Measurements from ENCODE around the gene TAS2R31.
"Not testable (repeated sequence)": the region's sequence is repeated elsewhere in the genome, so short reads cannot be mapped to it uniquely, and the experiment has no call there.

The TAS2R31 gene, protein sequence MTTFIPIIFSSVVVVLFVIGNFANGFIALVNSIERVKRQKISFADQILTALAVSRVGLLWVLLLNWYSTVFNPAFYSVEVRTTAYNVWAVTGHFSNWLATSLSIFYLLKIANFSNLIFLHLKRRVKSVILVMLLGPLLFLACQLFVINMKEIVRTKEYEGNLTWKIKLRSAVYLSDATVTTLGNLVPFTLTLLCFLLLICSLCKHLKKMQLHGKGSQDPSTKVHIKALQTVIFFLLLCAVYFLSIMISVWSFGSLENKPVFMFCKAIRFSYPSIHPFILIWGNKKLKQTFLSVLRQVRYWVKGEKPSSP

DNA sequence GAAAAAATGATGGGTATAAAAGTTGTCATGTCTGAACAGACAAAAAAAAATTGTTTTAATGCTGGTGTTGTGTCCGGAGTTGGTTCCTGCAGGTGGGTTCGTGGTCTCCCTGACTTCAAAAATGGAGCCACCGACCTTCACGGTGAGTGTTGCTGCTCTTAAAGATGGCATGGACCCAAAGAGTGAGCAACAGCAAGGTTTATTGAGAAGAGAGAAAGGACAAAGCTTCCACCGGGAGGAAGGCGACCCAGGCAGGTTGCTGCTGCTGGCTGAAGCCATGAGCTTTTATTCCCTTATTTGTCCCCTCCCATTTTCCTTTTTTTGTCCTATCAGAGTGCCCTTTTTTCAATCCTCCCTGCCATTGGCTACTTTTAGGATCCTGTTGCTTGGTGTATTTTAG, at the start of gene TAS2R31:
Gene TAS2R31, minus strand, starts transcription at position 101 of the 400 bp plus-strand sequence. Its CDS starts 72 bp downstream, at position 29.
- no peak within 1 kb of the TSS for H3K4me3 ChIP-seq (ENCODE audit: low read depth, low read length)
- DNase-seq (ENCODE audit: low read depth) = no peak

- DNase-seq (ENCODE audit: low read depth) = no peak
- no peak overlapping the region for H3K4me3 ChIP-seq (ENCODE audit: low read depth, low read length)
These were observed 47.0 kb upstream of the TAS2R31 start for GRCh38 chr12:11078246-11078645.

DNA sequence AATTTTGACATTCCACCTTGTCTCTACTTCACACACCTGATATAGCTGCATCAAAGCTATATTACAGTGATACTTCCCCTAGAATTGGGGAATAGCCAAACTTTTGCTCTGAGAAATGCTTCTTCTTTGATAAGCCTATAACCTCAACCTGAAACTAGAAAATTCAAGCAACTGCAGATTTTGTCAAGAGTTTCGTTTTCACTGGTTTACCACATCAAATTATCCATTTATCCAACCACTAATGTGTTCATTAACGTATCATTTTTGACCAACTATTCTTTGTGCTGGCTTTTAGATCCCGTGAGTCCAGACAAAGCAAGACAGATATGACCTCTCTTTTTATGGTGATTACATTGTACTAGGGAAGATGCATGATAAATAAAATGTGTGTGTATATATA, 44.4 kb upstream of the TAS2R31 start:
- H3K4me3 ChIP-seq (ENCODE audit: low read depth, low read length) = no peak overlapping the region
- DNase-seq (ENCODE audit: low read depth) = no peak

GRCh38 chr12:11071414-11071813, 40.2 kb upstream of the TAS2R31 start:
- no peak overlapping the region for H3K4me3 ChIP-seq (ENCODE audit: low read depth, low read length)
- no peak for DNase-seq (ENCODE audit: low read depth)

DNA sequence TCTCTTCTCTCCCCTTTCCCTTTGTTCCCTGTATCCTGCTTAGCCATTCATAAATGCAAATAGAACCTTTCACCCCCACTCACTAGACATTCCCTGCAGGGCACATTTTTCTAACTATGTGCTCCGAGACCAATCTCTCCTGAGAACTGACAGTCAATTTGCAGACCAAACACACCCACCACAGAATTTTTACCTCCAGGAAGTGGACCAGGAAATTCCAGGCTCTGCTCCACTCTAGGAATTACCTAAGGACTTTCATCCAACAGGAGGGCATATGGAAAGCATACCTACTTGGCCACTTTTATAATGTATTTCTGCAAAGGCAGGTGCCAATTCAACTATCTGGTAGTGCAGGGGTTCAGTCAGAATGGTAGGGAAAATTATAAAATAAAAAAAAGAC, 39.8 kb upstream of the TAS2R31 start:
- DNase-seq (ENCODE audit: low read depth) = no peak
- H3K4me3 ChIP-seq (ENCODE audit: low read depth, low read length) = no peak overlapping the region

DNA sequence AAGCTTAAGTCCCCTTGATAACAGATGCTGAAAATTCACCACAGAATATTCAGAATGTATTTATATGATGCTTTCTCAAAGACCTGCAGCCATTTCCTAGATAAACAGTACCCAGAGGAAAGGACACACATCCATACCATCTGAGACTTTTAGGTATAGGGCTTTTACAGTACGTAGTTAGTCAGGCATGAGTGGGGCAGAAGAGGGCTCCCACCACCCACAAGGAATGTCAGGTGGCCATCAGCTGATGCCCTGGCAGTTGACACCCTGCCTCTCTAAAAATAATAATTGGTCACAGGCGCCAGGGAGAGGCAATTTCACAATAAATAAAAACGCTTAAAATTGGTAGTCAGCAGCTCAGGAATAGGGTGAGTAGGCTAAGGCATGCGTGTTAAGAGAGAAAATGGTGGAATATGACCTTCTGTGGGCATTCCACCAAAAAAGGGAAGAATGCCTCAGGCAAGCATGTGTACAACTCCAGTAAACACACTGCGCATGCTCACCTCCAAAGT, 38.7 kb upstream of the TAS2R31 start:
- no peak for DNase-seq (ENCODE audit: low read depth)
- no peak overlapping the region for H3K4me3 ChIP-seq (ENCODE audit: low read depth, low read length)

DNA sequence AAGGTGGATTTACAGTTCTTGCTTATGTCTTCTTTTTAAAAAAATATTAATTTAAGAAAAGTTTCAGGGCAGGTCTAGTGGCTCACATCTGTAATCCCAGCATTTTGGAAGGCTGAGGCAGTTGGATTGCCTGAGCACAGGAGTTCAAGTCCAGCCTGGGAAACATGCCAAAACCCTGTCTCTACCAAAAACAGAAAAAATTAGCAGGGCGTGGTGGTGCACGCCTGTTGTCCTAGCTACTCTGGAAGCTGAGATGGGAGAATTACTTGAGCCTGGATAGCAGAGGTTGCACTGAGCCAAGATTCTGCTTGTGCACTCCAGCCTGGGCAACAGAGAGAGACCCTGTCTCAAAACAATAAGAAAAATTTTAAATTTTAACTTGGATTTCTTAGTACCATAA, 36.3 kb upstream of the TAS2R31 start:
- no peak overlapping the region for H3K4me3 ChIP-seq (ENCODE audit: low read depth, low read length)
- DNase-seq (ENCODE audit: low read depth) = no peak

DNA sequence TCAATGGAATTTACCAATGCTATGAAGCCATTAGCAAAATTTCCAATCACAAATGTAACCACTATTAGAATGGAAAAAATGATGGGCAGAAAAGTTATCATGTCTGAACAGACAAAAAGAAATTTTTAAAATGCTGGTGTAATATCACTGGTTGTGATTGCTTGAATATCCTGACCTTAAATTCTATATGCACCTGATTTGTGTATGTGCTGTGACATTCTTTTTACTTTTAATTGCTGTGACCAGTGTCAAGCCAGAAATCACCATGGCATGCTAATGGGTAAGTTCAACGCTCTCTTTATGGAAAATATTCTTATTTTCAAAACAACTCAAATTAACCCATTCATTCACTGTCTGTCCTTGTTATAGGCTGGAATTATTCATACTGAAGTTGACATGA, 31.0 kb upstream of the TAS2R31 start, which contains the start of gene TAS2R46:
Gene TAS2R46, minus strand, starts transcription at position 101 of the 400 bp plus-strand sequence. Its CDS starts 0 bp downstream, at position 101.
- not testable (repeated sequence) for H3K4me3 ChIP-seq (ENCODE audit: low read depth, low read length); DNase-seq (ENCODE audit: low read depth)

DNA sequence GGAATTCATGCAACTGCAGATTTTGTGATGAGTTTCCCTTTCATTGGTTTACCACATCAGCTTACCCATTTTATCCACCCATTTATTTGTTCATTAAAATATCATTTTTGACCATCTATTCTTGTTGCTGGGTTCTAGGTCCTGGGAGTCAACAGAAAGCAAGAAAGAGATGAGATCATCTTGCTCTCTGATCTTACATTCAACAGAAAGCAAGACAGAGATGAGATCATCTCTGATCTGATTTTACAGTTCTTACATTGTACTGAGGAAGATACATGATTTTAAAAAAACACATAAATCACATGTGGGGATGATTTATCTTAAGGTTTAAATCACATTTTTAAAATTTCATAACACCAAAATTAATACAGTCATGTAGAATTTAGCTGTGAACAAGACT, 28.6 kb upstream of the TAS2R31 start:
- no peak for DNase-seq (ENCODE audit: low read depth)
- no peak overlapping the region for H3K4me3 ChIP-seq (ENCODE audit: low read depth, low read length)

DNA sequence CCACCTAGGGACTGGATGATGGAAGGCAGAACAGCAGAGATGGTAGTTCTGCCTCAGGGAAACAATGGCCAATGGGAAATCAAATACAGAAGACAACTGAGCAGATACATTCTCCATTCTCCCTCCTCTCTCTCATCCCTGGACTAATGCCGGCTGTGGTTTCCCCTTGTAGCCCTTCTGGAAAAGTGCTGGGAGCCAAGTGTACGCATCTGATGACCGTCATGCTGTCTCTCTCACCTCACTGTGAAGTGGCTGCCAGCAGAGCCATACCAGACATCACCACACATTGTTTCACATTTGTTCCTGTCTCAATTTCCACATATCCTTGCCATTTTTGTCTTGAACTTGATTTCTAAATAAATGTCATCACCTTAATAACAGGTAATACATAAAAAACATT, 27.8 kb upstream of the TAS2R31 start:
- H3K4me3 ChIP-seq (ENCODE audit: low read depth, low read length) = no peak overlapping the region
- no peak for DNase-seq (ENCODE audit: low read depth)

DNA sequence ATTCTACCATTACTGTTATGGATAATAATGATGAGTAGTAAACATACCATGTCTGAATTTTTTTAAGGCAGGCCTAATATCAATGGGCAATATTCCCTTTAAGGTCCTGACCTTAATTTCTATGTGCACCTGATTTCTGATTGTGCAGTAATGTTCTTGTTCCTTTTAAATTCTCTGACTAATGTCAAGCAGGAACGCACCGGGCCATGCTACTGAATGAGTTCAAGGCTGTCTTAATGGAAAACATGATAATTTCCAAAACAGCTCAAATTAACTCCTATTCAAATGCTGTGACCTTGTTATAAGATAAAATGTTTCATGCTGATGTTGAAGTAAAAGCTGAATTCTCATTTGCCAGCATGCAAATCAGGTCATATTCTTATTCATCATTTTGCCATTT, 24.1 kb upstream of the TAS2R31 start:
- no peak overlapping the region for H3K4me3 ChIP-seq (ENCODE audit: low read depth, low read length)
- DNase-seq (ENCODE audit: low read depth) = no peak

GRCh38 chr12:11049806-11050531, 18.8 kb upstream of the TAS2R31 start:
- DNase-seq (ENCODE audit: low read depth); H3K4me3 ChIP-seq (ENCODE audit: low read depth, low read length): not testable (repeated sequence)

DNA sequence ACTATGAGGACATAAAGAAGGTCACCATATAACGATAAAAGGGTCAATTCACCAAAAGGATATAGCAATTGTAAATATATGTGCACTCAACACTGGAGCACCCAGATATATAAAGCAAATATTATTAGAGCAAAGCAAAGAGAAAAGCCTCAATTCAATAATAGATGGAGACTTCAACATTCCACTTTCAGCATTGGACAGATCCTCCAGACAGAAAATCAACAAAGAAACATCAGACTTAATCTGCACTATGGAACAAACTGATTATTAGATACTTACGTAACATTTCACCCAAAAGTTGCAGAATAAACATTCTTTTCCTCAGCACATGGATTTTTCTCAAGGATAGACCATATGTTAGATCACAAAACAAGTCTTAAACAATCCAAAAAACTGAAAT, 10.2 kb upstream of the TAS2R31 start:
- not testable (repeated sequence) for DNase-seq (ENCODE audit: low read depth); H3K4me3 ChIP-seq (ENCODE audit: low read depth, low read length)

- no peak overlapping the region for H3K4me3 ChIP-seq (ENCODE audit: low read depth, low read length)
- DNase-seq (ENCODE audit: low read depth) = no peak
These were observed 9.0 kb upstream of the TAS2R31 start for GRCh38 chr12:11040162-11040561.

- no peak for DNase-seq (ENCODE audit: low read depth)
- no peak overlapping the region for H3K4me3 ChIP-seq (ENCODE audit: low read depth, low read length)
These were observed 8.0 kb upstream of the TAS2R31 start for GRCh38 chr12:11039171-11039570.

DNA sequence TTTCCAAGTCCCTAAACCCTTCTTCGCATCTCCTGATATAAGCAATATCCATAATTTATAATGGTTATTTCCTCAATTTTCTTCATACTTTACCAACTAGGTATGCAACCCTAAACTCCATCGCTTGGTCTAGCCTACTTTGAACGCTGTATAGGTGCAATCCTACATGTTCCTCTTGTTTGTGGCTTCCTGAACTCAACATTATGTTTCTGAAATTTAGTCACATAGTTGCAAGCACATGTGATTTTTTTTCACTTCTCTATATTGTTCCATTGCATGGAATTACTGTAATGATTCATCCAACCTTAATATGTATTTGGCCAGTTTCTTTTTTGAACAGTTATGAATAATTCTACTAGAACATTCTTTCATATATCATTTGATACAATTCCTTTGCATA, 2.8 kb upstream of the TAS2R31 start:
- not testable (repeated sequence) for DNase-seq (ENCODE audit: low read depth); H3K4me3 ChIP-seq (ENCODE audit: low read depth, low read length)

GRCh38 chr12:11026118-11026517, 5.1 kb downstream of the TAS2R31 start:
- H3K4me3 ChIP-seq (ENCODE audit: low read depth, low read length) = no peak overlapping the region
- no peak for DNase-seq (ENCODE audit: low read depth)

DNA sequence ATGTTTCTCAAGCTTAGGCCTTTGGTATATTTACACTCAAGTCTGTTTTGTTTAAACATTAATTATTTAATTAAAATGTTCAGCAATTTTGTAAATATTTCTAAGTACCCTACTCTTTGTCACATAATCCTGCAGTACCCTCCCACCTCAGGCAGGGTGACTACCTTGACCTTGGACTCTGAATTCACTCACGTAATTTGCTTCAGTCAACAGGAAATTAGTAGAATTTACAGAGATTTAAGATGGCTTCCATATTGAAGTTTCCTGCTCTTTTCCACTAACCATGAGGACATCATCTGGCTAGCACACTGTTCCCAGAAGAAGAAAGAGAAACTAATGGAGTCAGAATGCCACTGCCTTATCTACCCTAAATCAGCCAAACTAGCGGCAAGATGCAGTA, 7.8 kb downstream of the TAS2R31 start:
- DNase-seq (ENCODE audit: low read depth) = no peak
- H3K4me3 ChIP-seq (ENCODE audit: low read depth, low read length) = no peak overlapping the region

DNA sequence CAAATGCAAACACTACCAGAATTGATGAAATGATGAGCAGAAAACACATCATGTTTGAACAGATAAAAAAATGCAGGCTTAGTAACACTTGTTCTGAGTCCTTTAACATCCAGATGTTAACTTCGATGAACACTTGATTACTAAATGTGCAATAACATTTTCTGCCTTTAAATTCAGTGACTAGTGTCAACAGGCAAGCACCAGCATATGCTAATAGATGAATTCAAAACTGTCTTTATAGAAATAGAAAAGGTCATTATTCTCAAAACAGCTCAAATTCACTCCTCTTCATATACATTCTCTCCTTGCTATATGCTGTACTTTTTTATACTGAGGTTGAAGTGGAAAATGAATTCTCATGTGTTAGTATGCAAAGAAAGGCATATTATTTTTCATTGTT, 8.7 kb downstream of the TAS2R31 start, which contains the start of gene TAS2R19:
Gene TAS2R19, minus strand, starts transcription at position 101 of the 400 bp plus-strand sequence. Its CDS starts 49 bp downstream, at position 52.
- no peak within 1 kb of the TSS for H3K4me3 ChIP-seq (ENCODE audit: low read depth, low read length)
- no peak for DNase-seq (ENCODE audit: low read depth)

- DNase-seq (ENCODE audit: low read depth) = no peak
- no peak overlapping the region for H3K4me3 ChIP-seq (ENCODE audit: low read depth, low read length)
These were observed 14.3 kb downstream of the TAS2R31 start for GRCh38 chr12:11016937-11017336.
